ENCODE data around the gene TPI1.

DNA sequence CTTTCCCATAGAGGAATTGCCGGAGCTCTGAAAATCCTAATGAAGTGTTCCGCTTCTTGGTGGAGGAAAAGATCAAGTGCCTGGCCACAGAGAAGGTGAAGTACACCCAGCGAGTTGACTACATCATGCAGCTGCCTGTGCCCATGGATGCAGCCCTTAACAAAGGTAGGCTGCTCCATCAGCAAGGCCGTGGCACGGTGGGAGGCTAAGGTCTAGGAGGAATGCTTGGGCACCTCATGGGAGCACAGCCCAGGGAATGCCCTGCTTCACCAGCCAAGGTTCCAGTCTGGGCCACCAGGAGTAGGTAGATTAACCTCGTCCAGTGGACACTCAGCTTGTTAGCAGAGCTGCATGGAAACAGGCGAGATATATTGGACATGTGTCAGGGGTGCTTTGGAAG lies 6.4 kb upstream of the TPI1 start:
- no peak for TF ChIP-seq EZH2phosphoT487 (IDR thresholded peaks at IDR 0.05; ENCODE audit: borderline replicate concordance, low read depth, low read length)
- TF ChIP-seq, protein P1, sequence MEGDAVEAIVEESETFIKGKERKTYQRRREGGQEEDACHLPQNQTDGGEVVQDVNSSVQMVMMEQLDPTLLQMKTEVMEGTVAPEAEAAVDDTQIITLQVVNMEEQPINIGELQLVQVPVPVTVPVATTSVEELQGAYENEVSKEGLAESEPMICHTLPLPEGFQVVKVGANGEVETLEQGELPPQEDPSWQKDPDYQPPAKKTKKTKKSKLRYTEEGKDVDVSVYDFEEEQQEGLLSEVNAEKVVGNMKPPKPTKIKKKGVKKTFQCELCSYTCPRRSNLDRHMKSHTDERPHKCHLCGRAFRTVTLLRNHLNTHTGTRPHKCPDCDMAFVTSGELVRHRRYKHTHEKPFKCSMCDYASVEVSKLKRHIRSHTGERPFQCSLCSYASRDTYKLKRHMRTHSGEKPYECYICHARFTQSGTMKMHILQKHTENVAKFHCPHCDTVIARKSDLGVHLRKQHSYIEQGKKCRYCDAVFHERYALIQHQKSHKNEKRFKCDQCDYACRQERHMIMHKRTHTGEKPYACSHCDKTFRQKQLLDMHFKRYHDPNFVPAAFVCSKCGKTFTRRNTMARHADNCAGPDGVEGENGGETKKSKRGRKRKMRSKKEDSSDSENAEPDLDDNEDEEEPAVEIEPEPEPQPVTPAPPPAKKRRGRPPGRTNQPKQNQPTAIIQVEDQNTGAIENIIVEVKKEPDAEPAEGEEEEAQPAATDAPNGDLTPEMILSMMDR (conservative IDR thresholded peaks at IDR 0.05; ENCODE audit: low read length), result no peak
